ENCODE data around the gene SYNPO. TPM values are rescaled to one million over a fixed set of nuclear protein-coding genes. Genes with fewer than 3 reads are reported as not detected.

SYNPO gene
- total RNA-seq, 1 donor from 2014 or later, result 0.41 TPM

GRCh38 chr5:150672237-150672883 is 31.9 kb downstream of the SYNPO start:
- H3K4me2 ChIP-seq, result peak overlapping the region; percentile 98
- no peaks in the 10 kb centered on the region for H3K36me3 ChIP-seq
- H3K4me3 Mint-ChIP-seq, result peak overlapping the region; percentile 85
- H3K36me3 Mint-ChIP-seq, result no peaks in the 10 kb centered on the region
- H3K4me1 Mint-ChIP-seq, result peaks cover 13% of the 10 kb centered on the region
- H3K4me1 ChIP-seq, result peaks cover 5% of the 10 kb centered on the region
- H3K27me3 ChIP-seq, result peaks cover 33% of the 10 kb centered on the region
- peak; percentile 65 for DNase-seq (ENCODE audit: low spot score)
- H3K27ac Mint-ChIP-seq, result no peak overlapping the region
- no peaks in the 10 kb centered on the region for H3K79me2 ChIP-seq (ENCODE audit: low read depth)
- H3K9ac ChIP-seq, result no peak overlapping the region
- H2AFZ ChIP-seq (replicated peaks), result peak overlapping the region; percentile 47
- H4K20me1 ChIP-seq (ENCODE audit: low read depth), result no peaks in the 10 kb centered on the region
- peak overlapping the region; percentile 60 for H3K4me3 ChIP-seq
- TF ChIP-seq EZH2phosphoT487 (IDR thresholded peaks at IDR 0.05), result peak; percentile 39
- TF ChIP-seq CTCF (IDR thresholded peaks at IDR 0.05), result peak; percentile 4
- TF ChIP-seq EZH2 (IDR thresholded peaks at IDR 0.05), result no peak
- H3K9me3 ChIP-seq (ENCODE audit: low read depth), result no peaks in the 10 kb centered on the region
- peaks cover 16% of the 10 kb centered on the region for H3F3A ChIP-seq (ENCODE audit: low read depth)
- peaks cover 21% of the 10 kb centered on the region for H3K27me3 Mint-ChIP-seq (ENCODE audit: insufficient read depth, low read depth)
- no peak overlapping the region for H3K27ac ChIP-seq
- peaks cover 2% of the 10 kb centered on the region for H3K9me3 Mint-ChIP-seq

DNA sequence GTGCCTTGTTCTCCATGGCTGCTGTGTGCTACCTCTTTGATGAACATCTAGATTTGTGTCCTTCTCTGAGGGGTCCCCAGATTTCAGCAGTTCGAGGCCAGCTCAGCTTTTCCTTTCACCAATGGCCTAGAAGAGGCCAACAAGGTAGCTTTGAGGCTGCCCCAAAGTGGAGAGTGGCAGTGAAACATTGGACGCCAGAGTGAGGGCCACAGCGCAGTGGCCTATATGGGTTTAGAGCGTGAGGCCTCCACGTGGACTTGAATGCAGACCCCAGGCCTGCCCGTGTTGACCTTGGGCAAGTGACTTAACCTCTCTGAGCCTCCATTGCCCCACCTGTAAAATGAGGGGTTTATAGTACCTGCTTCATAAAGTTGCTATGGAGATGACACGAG is 32.4 kb downstream of the SYNPO start:
- no peak overlapping the region for H3K4me2 ChIP-seq
- Mint-ChIP-seq H3K4me3 (peak overlapping the region; percentile 85), H3K4me1 (peaks cover 13% of the 10 kb centered on the region), H3K27ac (no peak overlapping the region), H3K36me3 (no peaks in the 10 kb centered on the region), H3K27me3 (ENCODE audit: insufficient read depth, low read depth) (peaks cover 21% of the 10 kb centered on the region), H3K9me3 (peaks cover 2% of the 10 kb centered on the region)
- H3K27ac ChIP-seq, result no peak overlapping the region
- no peaks in the 10 kb centered on the region for H3K9me3 ChIP-seq (ENCODE audit: low read depth)
- no peak overlapping the region for H2AFZ ChIP-seq (replicated peaks)
- no peaks in the 10 kb centered on the region for H3K36me3 ChIP-seq
- no peaks in the 10 kb centered on the region for H4K20me1 ChIP-seq (ENCODE audit: low read depth)
- TF ChIP-seq EZH2 (IDR thresholded peaks at IDR 0.05) (no peak), CTCF (IDR thresholded peaks at IDR 0.05) (no peak), EZH2phosphoT487 (IDR thresholded peaks at IDR 0.05) (no peak)
- H3F3A ChIP-seq (ENCODE audit: low read depth), result peaks cover 16% of the 10 kb centered on the region
- no peak overlapping the region for H3K4me3 ChIP-seq
- H3K4me1 ChIP-seq, result peaks cover 5% of the 10 kb centered on the region
- H3K79me2 ChIP-seq (ENCODE audit: low read depth), result no peaks in the 10 kb centered on the region
- H3K9ac ChIP-seq, result no peak overlapping the region
- DNase-seq (ENCODE audit: low spot score), result no peak
- peaks cover 33% of the 10 kb centered on the region for H3K27me3 ChIP-seq

DNA sequence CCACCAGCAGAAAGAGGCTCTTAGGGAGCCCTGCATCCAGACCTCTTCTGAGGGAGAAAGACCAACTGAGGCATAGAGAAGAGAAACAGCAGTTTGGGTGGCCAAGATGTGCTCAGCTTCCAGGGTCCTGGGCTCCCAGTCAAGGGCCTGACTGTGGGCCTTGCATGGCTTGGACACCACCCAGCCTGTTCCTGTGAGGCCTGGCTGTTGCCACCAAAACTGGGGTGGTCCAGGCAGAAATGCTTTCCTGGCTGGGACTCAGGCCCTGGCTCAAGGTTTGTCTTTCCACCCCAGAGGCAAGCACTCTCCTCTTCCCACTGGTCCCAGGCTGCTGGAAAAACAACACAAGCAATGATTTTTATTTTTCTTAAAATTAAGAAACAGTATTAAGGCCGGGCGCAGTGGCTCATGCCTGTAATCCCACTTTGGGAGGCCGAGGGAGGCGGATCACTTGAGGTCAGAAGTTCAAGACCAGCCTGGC is 33.9 kb downstream of the SYNPO start:
- Mint-ChIP-seq H3K27ac (no peak overlapping the region), H3K4me1 (peaks cover 13% of the 10 kb centered on the region), H3K4me3 (no peak overlapping the region), H3K27me3 (ENCODE audit: insufficient read depth, low read depth) (peaks cover 21% of the 10 kb centered on the region), H3K36me3 (no peaks in the 10 kb centered on the region), H3K9me3 (peaks cover under 1% of the 10 kb centered on the region)
- Histone ChIP-seq H3K27me3 (peaks cover 33% of the 10 kb centered on the region), H3K9me3 (ENCODE audit: low read depth) (no peaks in the 10 kb centered on the region), H2AFZ (replicated peaks) (no peak overlapping the region), H3K4me2 (no peak overlapping the region), H3K79me2 (ENCODE audit: low read depth) (no peaks in the 10 kb centered on the region), H4K20me1 (ENCODE audit: low read depth) (no peaks in the 10 kb centered on the region), H3K27ac (no peak overlapping the region), H3K4me3 (no peak overlapping the region), H3K4me1 (peaks cover 5% of the 10 kb centered on the region), H3K36me3 (no peaks in the 10 kb centered on the region), H3K9ac (no peak overlapping the region), H3F3A (ENCODE audit: low read depth) (peaks cover 16% of the 10 kb centered on the region)
- DNase-seq (ENCODE audit: low spot score), result no peak
- no peak for TF ChIP-seq EZH2 (IDR thresholded peaks at IDR 0.05)
- no peak for TF ChIP-seq CTCF (IDR thresholded peaks at IDR 0.05)
- TF ChIP-seq EZH2phosphoT487 (IDR thresholded peaks at IDR 0.05), result no peak

All from neural progenitor cell (in vitro differentiated cells).